Dermis blood vessel endothelial cell (primary cell): Measurements from ENCODE around the gene MUCL1. TPM values are rescaled to one million over a fixed set of nuclear protein-coding genes. Genes with fewer than 3 reads are reported as not detected.
"Not testable (repeated sequence)": the region's sequence is repeated elsewhere in the genome, so short reads cannot be mapped to it uniquely, and the experiment has no call there.

ENCODE experiments used
- DNase-seq: peaks from one replicate; pipeline ENCODE4 v3.0.0; 2010
- total RNA-seq: library from RNA; depleted of rRNA; stranded (reverse); fragments of >200 nt; gene quantifications from 2 replicates; pipeline ENCODE4 v1.2.3, GENCODE V29; 2014

The MUCL1 gene
- total RNA-seq, result not detected in 2 replicates

DNA sequence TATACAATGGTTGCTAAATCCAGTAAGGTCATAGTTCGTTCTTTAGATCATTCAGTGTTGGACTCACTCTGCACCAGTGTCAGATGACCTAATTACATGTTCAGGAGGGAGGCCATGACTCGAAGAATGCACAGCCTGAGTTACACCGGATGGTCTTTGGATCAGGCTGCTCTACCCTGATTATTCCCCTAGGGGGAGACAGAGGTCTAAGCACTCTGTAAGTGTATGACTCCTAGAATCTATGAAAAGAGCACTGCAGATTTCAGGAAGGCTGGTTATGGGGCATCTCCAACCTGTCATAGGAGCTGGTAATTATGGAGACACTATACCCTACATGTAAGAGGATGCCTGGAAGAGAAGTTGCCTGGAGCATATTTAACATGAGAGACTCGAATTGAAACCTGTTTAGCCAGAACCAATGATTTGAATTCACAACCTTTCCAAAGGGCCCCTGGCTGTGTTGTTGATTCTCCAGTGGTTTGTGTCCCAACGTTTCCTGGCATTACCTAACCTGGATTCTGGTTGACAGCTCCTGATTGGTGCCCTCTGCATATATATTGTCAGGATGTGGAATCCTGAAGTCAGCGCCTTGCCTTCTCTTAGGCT lies at the start of gene MUCL1:
MUCL1 (plus strand) TSS at position 584 of the 606 bp plus-strand sequence. CDS start 67 bp downstream, outside the sequence.
- peak; percentile 82 for DNase-seq

- DNase-seq, result no peak
These were observed 32.6 kb upstream of the MUCL1 start for GRCh38 chr12:54821676-54822075.

DNA sequence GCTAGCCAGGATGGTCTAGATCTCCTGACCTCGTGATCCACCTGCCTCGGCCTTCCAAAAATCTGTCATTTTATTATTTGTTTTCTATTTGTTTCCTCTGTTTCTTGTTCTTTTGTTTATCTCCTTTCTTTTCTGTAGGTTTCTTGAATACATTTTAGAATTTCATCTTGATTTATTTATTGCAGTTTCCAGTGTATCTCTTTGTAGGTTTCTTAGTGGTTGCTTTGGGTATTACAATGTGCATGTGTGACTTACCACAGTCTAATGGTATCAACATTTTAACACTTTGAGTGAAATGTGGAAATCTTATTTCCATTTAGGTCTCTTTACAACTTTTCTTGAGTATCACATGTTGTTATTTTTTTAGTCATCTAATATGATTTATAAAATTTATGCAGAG lies 29.9 kb upstream of the MUCL1 start:
- no peak for DNase-seq

DNA sequence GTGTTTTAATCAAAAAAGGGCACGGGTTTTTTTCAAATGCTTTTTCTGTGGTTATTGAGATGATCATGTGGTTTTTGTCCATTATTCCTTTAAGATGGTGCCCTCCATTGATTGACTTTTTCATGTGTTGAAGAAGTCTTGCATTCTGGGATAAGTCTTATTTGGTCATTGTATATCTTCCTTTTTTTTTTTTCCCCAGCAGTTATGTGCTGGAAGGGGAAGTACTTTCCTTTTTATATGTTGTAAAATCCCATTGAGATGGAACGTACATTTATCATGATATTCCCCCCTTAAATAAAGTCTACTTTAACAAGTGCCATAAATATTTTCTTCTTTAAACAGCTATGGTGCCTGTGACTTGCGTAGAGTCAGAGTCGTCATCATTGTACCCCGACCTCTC lies 24.8 kb upstream of the MUCL1 start:
- DNase-seq, result no peak

- DNase-seq, result no peak
These were observed 24.1 kb upstream of the MUCL1 start for GRCh38 chr12:54830199-54830598.

DNA sequence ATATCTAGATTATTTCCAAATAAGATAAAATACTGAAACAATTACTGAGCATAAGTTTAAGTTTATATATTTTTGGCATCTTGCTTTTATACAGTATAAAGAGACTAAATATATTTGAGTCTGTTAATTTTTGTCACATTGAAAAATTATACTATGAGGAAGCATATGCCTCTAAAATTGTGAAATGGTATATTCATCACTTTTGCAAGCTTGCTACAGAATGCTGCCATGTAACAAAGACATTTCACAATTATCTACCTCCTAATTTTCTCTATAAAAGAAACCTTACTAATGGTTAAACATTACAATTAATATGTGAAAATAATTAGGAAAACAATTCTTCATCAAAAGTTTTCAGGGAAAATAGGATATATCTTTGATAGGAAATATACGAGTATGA lies 22.7 kb upstream of the MUCL1 start:
- DNase-seq, result no peak

- no peak for DNase-seq
These were observed 14.0 kb upstream of the MUCL1 start for GRCh38 chr12:54840244-54840865.

DNA sequence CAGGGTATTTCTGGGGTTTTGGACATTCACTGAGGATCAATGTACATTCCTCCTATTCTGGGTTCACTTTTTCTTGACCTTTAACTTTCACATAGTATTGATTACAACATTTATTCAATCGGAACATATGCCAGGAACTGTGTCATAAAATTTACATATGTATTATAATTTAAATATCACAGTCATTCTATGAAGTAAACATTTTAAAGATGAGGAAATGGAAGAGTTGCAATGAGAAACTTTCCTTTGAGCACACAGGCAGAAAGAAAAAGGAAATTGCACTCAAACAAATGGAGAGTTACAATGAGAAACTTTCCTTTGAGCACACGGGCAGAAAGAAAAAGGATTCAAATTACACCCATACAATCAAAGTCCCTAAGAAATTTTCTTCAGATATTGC lies 3.1 kb downstream of the MUCL1 start:
- no peak for DNase-seq

GRCh38 chr12:54858562-54858961 lies 4.2 kb downstream of the MUCL1 start:
- no peak for DNase-seq

DNA sequence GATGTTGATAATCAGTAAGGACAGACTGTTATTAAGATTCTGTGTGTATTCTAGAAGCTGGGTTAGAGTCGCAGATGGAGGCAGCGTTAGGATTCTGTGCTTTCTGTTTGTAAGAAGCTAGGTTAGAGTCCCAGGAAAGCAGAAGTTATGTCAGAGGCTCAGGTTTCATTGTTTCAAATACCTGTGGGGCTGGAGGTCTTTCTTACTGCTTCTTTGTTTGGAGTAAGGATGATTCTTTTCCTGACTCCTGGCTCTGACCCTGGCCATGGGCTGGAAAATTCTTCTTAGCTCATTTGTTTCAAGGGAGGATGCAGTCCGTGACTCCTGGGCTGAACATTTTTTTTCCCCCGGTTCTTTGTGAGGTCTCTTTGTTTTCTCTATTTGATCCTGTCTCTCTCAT lies 5.2 kb downstream of the MUCL1 start:
- no peak for DNase-seq

- DNase-seq, result no peak
These were observed 7.6 kb downstream of the MUCL1 start for GRCh38 chr12:54861927-54862326.

DNA sequence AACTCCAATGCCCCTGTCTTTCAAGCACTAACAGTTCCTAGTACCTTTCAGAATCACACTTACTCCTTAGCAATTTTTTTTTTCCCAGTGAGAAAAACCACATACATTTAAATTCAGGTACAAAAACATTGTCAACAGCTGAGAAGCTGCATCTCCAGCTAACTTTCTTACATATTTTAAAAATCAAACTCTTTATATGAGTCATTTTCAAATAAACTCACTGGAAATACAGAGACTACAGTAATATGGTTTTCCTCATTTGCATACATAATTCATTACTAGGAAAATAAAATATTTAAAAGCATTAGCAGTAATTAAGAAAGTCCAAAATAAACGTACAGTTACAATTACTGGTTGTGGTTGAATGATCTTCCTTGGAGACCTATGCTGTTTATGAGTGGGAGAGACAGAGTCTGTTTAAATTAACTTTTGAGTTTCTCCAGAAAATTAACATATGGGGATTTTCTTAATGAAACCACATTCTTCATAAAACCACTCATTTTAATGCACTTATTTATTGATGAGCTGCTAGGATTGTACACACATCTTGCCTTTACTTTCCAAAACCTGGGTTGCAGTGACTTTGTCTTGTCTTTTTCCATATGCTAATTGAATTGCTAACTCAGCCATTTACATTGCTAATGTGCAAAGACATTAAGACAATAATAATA lies 9.8 kb downstream of the MUCL1 start:
- DNase-seq, result no peak

GRCh38 chr12:54865683-54866324 lies 11.5 kb downstream of the MUCL1 start:
- DNase-seq, result no peak

DNA sequence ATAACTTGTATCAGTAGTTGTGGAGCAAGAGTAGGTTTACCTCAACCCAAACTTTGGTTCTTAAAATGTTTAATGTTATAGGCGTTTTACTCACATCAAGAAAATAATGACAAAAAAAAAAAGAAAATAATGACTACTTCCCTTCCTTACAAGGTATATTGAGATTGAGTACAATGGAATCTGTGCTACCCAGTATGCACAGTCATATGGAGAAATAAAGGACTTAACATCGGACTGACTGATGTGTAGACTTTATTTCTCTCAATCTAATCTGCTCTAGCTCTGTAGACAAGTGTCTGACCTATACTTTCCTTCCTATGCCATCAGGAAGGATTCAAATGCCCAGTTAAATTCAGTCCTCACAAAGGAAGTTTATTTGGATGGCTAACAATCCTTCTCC lies 14.4 kb downstream of the MUCL1 start:
- no peak for DNase-seq

- DNase-seq, result no peak
These were observed 15.7 kb downstream of the MUCL1 start for GRCh38 chr12:54870048-54870447.

GRCh38 chr12:54870617-54871016 lies 16.3 kb downstream of the MUCL1 start:
- DNase-seq, result no peak

- no peak for DNase-seq
These were observed 24.8 kb downstream of the MUCL1 start for GRCh38 chr12:54879150-54879549.

GRCh38 chr12:54879579-54879978 lies 25.3 kb downstream of the MUCL1 start:
- DNase-seq, result no peak

DNA sequence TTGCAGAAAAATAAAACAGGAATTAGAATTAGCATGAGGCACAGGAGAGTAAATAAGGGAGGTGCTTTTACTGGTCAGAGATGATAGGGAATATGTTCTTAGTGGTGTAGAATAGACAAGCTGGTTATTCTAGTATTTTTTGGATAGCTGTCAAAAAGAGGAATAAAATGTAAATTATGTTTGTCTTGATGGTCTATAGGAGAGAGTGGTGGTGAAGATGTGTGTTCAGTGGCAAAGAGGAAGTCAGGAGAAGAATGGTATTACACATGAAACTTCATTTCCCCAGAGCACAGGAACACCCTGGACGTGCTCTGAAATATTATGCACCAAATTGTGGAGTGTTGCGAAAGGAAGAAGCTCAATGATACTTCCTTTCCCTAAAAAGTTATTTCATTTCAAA lies 27.8 kb downstream of the MUCL1 start:
- DNase-seq, result no peak

DNA sequence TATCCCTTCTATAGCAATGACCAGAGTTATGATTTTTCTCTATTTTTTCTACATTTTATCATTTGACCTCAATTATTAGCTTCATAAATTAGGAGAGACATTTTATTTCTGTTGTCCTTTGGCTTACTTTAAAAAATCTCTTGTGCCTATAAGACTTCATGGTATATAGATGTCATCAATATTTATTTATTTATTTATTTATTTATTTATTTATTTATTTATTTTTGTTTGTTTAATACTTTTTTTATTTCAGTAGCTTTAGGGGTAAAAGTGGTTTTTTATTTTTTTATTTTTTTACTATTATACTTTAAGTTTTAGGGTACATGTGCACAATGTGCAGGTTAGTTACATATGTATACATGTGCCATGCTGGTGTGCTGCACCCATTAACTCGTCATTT lies 28.3 kb downstream of the MUCL1 start:
- not testable (repeated sequence) for DNase-seq

DNA sequence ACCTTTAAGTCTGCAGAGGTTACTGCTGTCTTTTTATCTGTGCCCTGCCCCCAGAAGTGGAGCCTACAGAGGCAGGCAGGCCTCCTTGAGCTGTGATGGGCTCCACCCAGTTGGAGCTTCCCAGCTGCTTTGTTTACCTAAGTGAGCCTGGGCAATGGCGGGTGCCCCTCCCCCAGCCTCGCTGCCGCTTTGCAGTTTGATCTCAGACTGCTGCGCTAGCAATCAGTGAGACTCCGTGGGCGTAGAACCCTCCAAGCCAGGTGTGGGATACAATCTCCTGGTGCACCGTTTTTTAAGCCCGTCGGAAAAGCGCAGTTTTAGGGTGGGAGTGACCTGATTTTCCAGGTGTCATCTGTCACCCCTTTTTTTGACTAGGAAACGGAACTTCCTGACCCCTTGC lies 34.1 kb downstream of the MUCL1 start:
- not testable (repeated sequence) for DNase-seq

DNA sequence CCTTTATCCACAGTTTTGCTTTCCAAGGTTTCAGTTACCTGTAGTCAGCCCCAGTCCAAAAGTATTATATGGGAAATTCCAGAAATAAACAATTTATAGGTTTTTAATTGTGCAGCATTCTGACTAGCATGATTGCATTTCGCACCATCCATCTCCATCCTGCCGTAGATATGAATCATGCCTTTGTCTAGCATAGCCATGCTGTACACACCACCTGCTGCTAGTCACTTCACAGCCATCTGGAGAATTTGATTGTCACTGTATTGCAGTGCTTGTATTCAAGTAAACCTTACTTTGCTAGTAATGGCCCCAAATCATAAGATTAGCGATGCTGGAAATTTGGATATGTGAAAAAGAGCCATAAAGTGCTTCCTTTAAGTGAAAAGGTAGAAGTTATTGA lies 36.0 kb downstream of the MUCL1 start:
- no peak for DNase-seq

DNA sequence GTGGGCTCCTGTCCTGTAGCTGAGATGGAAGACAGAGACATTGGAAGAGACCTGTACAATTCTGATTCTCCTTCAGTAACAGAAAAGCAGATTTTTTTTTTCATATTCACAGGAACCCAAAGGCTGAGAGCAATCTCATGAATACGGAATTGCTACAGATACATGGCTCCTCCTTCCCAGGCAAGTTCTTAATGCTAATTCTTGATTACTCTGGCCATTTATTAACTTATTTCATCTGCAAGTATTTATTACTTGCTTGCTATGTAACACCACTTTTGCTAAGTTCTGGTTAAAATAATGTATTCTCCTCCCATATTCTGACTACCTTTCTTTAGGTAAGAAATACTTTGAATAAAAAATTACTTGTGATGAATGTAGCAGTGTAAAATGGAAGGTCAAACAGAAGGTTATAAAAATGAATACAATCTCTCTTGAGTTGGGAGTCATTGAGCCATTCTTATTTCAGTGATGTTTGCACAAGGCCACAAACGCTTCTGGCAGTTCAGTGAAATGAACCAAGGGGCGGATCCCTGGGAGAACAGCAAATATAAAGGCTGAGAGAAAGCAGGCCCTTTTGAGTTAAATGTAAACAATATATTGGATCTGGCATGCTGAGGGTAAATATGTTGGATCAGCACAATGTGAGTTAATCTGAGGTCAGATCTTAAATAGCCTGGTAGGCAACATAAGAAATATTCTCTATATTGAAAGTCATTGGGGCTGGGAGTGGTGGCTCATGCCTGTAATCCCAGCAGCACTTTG lies 37.6 kb downstream of the MUCL1 start:
- DNase-seq, result no peak
